ENCODE measurements around the gene ABLIM2. TPM values are rescaled to one million over a fixed set of nuclear protein-coding genes. Genes with fewer than 3 reads are reported as not detected.

ABLIM2 gene
- total and polyA plus RNA-seq, 2 of the 13 experiments (the other 11 are each of a cell fraction or from before 2014, with no cell fraction given) = 0.20 to 0.37 TPM

GRCh38 chr4:8189551-8190466 is 31.2 kb upstream of the ABLIM2 start (continued):
- 0 out of 2 replicates have a peak, but pooled peaks have one; percentile 26 for TF ChIP-seq CTCF (CRISPR knock-in tag; IDR thresholded peaks at IDR 0.05)
- peak; percentile 22; the same call in 1 of the 2 replicates for TF ChIP-seq STAG1 (CRISPR knock-in tag; IDR thresholded peaks at IDR 0.05)
- no peak for TF ChIP-seq ZNF12 (CRISPR knock-in tag; IDR thresholded peaks at IDR 0.05)
- TF ChIP-seq HINFP (CRISPR knock-in tag; IDR thresholded peaks at IDR 0.05; ENCODE audit: low read depth) = no peak
- TF ChIP-seq MYNN (CRISPR knock-in tag; IDR thresholded peaks at IDR 0.05; ENCODE audit: low read depth) = no peak
- TF ChIP-seq MXD4 (CRISPR knock-in tag; IDR thresholded peaks at IDR 0.05) = no peak
- TF ChIP-seq ZSCAN20 (CRISPR knock-in tag; IDR thresholded peaks at IDR 0.05; ENCODE audit: borderline replicate concordance) = no peak
- TF ChIP-seq ZNF44 (CRISPR knock-in tag; IDR thresholded peaks at IDR 0.05) = no peak

Data from HepG2 (cell line).